Activated CD4-positive, alpha-beta T cell treated with anti-CD3 and anti-CD28 coated beads for 4 hours (primary cell): Measurements from ENCODE around the gene RNASE7.
A peak's percentile ranks its signal among the peaks of the same experiment; 100 is the strongest.
"Not testable (repeated sequence)": the region's sequence is repeated elsewhere in the genome, so short reads cannot be mapped to it uniquely, and the experiment has no call there.

Experiments
- DNase-seq, 2 donors: peaks; one replicate each; pipeline ENCODE4 v3.0.0-alpha.2; 2020

The RNASE7 gene, protein sequence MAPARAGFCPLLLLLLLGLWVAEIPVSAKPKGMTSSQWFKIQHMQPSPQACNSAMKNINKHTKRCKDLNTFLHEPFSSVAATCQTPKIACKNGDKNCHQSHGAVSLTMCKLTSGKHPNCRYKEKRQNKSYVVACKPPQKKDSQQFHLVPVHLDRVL

DNA sequence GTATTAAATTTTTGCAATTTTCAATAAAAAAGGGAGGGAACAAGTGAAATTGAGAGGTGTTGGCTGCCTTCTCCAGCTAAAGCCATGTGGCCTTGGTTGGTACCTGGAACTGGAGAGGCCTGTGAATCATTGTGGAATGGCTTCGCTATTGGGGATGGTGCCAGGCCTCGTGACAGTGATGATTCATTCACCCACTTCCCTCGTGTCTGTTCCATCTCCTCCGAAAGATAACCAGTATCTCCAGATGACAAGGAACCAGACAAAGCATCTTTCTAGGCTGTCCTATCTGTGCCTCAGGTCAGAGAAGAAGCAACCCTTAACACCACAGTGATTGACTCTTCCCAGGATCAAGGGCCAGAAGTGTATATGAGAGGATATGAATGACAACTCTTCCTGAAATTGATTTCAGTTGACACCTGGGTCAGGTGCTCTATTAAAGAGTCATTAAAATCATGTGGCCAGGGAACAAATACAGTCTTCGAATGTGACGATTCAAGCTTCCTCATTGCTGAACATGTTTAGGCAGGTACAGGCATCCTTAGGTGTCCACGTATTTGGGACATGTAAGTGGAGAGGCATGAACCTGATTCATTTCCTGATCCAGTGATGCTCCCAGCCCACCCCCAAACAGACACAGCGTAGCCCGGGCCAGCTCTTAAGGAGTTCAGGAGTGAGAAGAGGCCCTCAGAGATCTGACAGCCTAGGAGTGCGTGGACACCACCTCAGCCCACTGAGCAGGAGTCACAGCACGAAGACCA is at the start of gene RNASE7:
Gene RNASE7 (plus strand): TSS at position 687 of the 758 bp plus-strand sequence. CDS start 631 bp downstream, outside the sequence.
- DNase-seq, result no peak

DNA sequence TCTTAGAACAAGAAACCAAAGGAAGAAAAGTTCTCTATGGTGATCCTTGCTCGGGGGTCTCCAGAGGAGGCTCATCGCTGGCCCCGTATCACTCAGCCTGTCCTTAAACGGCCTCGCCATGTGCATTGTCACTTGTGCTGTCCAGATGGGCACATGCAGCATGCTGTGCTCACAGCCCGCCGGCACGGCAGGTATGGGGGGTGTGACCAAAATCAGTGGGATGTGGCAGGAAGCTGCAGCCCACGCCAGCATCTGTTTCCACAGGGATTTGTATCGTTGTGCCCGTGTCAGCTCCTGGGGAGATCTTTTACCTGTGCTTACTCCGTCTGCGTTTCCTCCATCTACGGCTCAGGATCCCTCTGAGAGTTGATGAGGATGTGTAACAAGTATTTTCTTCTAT is 45.6 kb upstream of the RNASE7 start:
- DNase-seq, result no peak

DNA sequence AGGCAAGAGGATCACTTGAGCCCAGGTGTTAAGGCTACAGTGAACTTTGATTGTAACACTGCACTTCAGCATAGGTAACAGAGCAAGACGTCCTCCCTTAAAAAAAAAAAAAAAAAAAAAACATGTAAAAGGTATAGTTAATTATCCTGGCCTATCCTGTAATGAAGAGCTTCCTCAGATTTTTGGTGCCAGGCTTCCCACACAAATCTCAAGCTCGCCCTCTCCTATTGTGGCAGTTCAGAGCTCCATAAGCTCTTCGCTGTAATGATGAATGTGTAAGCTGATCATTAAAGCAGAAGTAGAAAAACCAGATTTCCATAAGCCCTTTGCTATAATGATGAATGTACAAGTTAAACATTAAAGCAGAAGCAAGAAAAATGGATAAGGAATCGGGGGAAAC is 45.0 kb upstream of the RNASE7 start:
- DNase-seq, result no peak

DNA sequence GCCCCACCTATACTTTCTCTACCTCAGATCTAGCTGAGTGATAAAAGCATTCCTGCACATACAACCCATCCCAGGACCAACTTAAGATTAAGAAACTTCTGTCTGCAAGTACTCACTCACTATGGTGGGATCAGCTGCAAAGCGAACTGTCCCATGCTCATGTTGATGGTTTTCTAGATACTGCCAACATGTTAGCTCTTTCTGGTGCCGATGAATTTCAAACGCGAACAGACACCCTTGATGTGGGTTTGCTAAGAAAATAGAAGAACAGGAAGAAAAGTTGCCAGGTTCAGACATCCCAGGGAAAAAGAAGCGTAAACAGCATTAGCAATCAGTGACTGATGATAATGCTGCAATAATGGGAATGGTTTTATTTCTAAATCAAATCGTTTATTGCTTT is 44.6 kb upstream of the RNASE7 start:
- no peak for DNase-seq

DNA sequence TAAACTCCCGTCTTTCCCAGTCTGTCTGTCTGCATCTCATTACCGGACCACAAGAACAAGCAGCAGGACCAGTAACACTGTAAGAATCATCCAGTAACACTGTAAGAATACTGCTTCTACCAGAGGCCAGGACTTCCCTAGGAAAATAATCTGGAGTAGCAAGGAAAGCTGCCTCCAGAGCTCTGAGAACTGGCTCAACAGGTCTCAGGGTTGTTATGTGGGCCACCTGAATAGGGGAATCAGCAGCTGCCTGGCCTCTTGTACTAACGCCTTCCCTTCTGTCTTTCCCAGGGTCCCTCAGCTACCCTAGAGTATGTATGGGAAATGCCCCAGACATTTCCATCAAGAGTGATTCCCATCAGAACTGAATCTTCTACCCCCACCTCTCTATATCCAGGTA is 44.0 kb upstream of the RNASE7 start:
- no peak for DNase-seq

DNA sequence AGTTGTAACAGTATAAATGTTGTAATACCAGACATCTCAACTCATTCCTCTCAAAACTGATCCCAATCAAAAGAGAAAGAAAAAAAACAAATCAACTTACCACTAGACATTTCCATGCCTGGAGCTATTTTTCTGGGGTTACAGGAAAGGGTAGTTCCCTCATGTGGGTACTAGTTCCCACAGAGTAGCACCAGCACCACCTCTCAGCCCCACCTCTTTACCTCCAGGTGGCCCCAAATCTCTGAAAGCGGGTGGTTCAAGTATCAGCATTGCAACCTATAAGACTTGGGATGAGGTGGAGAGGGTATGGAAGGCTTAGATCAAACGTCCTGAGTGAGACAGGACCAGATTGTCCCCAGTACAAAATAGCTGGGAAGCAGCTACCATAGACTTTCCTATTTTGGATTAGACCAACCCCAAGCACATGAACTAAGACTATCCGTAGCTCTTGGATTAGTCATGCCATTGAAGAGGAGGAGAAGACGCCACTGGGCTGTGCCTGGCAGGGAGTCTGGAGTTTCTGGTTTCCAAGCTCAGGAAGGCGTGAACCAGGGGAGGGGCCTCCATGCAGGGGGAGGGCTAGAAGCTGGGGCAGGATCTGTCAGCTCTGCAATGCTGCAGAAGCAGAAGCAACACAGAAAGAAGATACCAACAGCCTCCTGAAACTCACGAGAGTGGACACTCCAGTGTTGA is 43.3 kb upstream of the RNASE7 start, which contains the start of gene SLC39A2:
Gene SLC39A2 (plus strand): TSS at position 620 of the 693 bp plus-strand sequence. CDS start 154 bp downstream, outside the sequence.
- DNase-seq, result no peak

DNA sequence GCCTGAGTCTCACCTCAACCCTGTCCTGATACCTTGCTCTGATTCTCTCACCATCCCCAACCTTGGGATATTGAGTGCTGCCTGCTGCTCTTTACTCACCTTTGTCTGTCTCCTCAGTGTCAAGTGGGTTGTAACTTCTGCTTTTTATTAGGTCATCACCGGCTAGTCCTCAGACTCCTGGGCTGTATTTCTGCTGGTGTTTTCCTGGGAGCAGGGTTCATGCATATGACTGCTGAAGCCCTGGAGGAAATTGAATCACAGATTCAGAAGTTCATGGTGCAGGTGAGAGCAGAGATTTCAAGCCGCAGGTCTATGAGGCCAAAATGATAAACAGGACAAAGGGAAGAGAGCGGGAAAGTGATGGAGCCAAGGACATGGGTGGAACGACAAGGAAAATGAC is 42.6 kb upstream of the RNASE7 start:
- DNase-seq, result no peak

DNA sequence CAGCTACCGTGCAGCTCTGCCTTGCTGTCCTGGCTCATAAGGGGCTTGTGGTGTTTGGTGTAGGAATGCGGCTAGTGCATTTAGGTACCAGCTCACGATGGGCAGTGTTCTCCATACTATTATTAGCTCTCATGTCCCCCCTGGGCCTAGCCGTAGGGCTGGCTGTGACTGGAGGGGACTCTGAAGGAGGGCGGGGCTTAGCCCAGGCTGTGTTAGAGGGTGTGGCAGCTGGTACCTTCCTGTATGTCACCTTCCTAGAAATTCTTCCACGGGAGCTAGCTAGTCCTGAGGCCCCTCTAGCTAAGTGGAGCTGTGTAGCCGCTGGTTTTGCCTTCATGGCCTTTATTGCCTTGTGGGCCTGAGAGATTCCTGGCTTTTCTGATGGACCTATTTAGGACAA is 40.9 kb upstream of the RNASE7 start:
- no peak for DNase-seq

DNA sequence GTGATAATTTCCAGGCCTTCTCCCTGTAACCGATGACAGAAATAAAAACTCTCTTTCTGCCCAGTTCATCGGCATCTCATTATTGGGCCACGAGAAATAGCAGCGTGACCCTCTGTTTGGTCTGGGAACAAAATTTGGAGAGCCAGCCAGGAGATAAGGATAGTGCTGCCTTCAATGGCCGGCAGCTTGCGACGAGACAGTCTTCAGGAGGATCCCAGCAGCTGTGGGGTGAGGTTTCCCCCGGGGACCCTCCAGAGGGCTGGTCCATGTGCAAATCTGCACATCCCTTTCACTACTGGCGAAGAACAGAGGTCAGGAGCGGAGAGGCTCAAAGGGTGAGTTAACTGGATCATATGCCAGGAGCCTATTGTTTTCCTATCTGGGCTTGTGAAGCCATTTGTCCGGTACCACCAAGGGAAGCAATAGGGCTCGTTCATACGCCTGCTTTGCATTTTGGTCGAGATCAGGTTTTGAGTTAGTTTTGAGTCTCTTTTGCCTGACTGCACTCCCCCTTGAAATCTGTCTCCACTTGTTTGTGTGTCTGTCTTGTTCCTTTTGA is 38.3 kb upstream of the RNASE7 start:
- DNase-seq, result no peak

DNA sequence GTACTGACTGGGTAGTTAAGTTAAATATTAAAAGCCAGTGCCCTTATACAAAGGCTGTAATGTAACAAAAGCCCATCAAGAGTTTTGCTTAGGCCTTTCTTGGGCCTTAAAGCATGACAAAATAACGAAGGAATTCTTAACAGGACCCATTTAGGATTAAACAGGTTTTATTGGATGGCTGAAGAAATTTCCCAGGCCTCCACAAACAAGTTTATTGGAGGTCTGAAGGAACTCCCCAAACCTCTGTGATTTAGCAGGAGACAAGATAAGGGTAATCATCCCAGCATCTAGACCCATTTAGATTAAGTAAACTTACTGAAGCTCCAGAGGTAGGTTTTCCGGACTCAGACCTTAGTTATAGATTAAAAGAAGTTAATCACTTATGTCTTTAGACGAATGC is 32.4 kb upstream of the RNASE7 start:
- DNase-seq, result not testable (repeated sequence)

DNA sequence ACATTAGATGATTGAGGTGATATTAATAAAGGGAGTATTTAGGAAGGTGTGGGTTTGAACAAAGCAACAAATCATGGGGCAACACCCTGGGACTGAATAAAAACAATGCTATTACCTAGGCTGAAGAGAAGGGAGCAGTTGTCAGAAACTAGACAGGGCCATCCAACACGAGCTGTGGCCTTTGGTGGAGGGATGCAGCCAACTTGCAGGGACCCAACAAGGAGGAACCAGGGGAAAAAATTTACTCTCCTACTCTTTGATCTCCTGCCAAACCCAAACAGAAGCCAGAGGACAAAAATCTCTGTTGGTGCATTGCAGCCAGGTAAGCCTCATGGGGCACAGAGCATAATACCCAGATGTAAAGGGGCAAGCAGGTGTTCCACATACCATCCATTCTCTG is 31.0 kb upstream of the RNASE7 start:
- DNase-seq, result no peak

DNA sequence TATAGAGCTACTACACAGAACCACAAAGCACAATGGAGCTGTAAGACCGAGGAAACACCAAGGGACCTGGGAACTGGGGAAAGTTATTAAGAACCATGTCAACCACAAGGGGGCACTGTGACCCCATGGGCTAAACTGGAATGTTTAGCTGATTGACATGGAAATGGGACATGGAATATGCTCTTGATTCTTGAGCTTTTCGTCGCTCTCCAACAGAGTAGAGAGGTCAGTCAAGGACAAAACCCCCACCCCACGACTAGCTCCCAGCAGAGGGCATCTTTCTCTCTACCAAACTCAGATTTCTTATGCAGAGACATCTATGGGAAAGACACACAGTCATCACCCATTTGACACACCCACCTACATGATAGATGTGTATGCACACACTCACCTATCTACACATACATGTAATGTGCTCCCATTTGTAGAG is 27.4 kb upstream of the RNASE7 start:
- DNase-seq, result peak; percentile 80 to 88

DNA sequence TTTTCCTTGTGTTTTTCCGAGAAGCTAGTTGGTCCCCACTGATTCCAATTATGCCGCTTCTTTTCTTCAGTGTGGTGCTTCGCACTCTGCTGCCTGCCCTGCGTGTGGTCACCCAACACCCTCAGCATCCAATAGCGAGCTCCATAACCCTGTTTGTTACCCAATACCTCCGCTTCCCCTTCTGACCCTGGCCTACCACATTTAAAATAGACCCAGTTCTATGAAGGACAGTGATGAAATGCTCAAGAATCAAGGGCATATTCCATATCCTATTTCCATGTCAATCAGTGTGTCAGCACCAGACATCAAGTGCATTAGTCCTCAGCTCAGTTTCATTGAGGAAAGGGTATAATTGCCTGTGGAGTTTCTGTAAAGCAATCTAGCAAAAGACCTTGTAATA is 26.9 kb upstream of the RNASE7 start:
- DNase-seq, result no peak

DNA sequence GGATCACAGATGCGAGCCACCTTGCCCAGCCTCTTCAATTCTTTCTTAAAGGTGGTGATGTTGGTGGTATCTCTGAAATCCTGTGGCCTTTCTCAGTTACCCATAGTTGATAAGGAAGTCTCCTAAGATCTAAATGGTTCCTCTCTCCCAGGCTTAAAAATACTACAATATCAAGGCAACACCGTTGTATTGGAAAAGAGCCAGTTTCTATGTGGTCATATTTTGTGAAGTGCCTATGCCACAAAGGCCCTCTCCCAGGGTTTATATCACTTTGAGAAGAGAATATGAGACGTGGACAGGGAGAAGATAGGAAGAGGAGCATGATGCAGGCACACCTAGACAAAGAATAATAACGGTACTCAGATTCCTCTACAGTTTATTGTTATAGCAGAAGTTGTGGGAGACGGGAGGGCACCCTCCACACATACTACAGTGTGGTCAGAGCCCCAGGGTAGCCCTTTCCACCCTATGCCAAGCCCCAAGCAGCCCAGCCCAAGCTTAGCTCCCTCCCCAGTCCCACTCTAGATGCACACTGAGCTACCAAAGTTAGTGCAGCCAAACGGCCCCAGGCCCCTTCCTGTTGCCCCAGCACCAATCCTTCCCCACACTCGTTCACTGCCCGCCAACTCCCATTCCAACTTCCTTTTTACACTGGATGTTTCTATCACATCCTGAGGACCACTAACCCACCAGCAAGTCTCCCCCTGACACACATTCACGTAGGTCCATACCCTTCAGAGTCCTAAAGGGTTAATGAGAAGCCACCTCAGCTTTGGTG is 25.6 kb upstream of the RNASE7 start:
- no peak for DNase-seq

DNA sequence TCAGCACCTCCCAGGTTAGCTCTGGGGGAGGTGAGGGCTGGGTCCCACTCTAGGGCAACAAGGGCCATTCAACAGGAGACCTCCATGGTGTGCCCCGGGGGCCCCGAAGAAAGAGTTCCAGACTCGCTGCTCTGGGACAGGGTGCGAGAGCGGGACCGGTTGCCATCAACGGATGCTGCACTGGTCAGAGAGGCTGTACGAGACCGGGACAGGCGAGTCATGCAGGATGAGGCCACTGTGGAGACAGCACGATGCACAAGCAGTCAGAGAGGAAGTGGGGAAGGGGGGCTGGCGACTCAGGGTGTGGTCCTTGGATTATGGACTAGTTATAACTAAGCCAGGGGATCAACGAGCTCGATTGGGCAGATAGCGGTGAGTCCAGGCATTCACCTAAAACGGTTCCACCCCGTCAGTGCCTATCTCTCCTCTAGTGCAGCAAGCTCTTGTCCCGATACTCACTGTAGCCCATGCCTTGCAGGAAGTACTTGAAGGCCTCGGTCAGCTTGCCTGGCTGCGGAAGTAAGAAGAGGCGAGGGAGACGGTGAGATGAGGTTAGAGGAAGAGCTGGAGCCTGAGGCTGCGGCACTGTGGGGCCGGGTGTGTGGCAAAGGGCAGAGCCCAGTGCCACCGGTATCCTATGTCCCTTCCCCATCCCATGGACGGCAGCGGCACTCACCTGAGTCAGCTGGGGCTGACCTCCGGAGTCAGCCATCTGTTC is 24.5 kb upstream of the RNASE7 start:
- DNase-seq, result no peak

DNA sequence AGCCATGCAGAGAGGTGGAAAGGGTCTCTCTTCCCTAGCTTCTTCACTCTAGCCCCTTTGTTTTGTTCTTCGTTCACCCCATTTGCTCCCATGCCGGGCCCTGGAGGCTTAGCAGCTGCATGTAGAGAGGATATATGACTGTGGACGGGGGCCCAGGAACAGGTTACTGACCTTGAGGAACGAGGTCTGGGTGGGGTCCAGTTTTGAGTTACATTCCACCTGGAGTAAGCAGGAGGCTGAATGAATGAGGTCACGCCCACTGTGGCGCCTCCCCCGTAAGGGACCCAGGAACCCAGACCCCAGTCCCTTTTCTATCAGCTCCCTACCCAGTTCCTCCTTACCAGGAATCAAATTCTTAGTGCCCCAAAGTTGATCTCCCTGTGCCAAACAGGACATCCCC is 23.9 kb upstream of the RNASE7 start:
- no peak for DNase-seq

DNA sequence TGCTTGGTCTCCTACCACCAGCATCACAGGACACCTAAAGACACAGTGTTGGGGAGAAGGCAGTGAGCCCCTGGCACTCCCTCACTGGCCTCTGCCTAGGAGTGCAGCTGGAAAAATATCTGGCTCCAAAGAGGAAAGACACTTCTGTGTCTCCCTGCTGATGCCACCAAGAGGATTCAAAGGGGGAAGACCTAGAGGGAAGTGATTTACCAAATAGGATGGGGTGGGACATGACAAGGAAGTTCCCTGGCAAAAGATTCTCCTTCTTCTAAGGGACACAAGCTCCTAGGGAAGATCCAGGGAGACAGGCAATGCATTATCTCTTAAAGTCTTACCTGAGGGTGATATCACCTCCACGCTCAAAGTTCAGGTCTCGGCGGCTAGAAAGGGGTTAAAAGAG is 23.4 kb upstream of the RNASE7 start:
- DNase-seq, result no peak

DNA sequence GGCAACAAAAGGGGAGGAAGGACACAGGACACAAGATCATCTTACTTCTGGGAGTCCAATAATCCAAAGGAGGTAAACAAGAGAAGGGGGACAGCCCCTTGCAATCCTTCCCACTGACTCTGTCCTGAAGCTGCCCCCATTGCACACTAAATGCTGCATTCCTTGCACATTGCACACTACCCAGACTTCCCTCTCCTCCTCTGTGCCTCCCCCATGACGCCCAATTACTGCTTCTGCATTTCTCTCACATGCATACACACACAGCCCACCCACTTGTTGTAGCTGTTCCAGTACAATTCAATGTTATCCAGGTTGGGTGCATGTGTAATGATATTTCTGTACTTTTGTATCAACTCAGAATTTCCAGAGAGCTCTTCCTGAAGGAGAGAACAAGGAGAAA is 22.8 kb upstream of the RNASE7 start:
- DNase-seq, result no peak

DNA sequence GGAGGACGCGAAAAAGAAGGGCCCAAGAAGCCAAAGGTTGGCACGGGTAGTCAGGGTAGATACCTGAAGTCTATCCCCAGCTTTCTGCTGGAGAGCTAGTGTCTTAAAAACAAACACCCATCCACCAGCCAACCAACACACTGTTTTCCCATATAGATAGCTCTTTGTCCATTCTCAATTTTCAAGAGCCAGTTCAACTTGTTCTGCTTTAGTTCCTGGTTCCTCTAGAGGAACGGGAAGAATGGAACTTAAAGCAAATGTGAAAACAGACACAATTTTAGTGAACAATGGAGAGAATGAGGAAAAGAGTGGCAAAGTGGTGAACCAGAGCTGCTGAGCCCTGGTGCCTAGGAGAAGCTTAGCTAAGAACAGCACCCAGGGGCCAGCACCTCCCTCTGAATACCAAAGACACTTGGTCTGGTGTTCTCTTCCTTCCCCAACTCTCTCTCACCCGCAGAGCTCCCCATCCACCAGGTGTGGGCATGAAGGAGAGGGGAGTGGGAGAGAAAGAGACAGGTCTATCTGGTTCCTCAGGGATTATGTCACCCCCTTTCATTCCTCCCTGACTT is 21.1 kb upstream of the RNASE7 start:
- no peak for DNase-seq

DNA sequence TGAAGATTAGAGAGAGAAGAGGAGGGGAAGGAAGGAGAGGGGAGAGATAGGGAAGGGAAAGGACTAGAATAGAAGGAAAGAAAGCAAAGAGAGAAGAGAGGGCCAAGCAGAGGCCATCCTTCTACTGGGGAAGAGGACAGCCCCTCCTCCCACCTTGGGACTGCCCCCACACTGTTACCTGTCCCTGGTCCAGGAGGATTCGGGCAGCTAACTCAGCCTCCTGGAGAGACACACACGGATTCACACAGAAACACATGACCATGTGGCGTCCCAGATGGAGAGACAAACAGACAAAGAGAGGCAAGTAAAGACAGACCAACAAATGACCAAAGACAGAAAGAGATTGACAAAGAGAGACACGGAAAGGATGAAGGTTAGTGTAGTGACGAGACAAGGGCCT is 19.5 kb upstream of the RNASE7 start:
- no peak for DNase-seq

DNA sequence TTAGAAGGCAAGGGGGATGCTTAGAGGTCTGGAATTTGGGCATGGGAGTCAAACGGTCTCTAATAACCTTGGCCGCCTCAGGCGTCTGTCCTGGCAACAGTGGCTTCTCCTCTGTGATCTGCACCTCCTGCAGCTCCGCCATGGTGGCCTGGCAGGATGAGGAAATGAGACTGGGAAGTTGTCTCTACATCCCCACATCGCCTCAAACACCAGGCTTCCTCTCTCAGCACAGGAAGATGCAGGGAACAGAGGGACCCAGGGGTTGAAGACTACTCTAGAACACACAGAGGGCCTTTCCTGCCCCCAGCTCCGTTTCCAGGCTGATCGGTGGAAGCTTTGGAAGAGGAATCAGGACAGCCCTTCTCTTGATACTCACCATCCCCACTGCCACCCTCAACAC is 19.0 kb upstream of the RNASE7 start:
- no peak for DNase-seq
